PC-3 (cell line): ENCODE data around the gene MSI2.

ENCODE experiments used
- CTCF ChIP-seq: fragments of 300-600 bp; sonication (generic); conservative IDR thresholded peaks from 2 replicates; pipeline ENCODE4 v1.5.1; 2017; ENCODE audit warnings: antibody characterized with exemption, low read depth, mild to moderate bottlenecking, low read length
- EZH2 ChIP-seq: fragments of 300-600 bp; sonication (generic); IDR thresholded peaks from one replicate; pipeline ENCODE4 v1.6.1; 2017; ENCODE audit warnings: antibody characterized with exemption, mild to moderate bottlenecking, low read length; ENCODE audit not compliant: unreplicated experiment

- TF ChIP-seq CTCF, result no peak
- no peak for TF ChIP-seq EZH2
These were observed 52.3 kb downstream of the MSI2 start for GRCh38 chr17:57308543-57309186.
